Nucleus accumbens (tissue), 56 donors: ENCODE measurements around the gene NFATC2.
A peak's percentile ranks its signal among the peaks of the same experiment; 100 is the strongest.
"Not testable (repeated sequence)": the region's sequence is repeated elsewhere in the genome, so short reads cannot be mapped to it uniquely, and the experiment has no call there.

Experiments
- DNase-seq, 56 donors: peaks; one replicate each; lab custom pipeline; 2025; lab: John Stamatoyannopoulos, UW

Gene NFATC2

DNA sequence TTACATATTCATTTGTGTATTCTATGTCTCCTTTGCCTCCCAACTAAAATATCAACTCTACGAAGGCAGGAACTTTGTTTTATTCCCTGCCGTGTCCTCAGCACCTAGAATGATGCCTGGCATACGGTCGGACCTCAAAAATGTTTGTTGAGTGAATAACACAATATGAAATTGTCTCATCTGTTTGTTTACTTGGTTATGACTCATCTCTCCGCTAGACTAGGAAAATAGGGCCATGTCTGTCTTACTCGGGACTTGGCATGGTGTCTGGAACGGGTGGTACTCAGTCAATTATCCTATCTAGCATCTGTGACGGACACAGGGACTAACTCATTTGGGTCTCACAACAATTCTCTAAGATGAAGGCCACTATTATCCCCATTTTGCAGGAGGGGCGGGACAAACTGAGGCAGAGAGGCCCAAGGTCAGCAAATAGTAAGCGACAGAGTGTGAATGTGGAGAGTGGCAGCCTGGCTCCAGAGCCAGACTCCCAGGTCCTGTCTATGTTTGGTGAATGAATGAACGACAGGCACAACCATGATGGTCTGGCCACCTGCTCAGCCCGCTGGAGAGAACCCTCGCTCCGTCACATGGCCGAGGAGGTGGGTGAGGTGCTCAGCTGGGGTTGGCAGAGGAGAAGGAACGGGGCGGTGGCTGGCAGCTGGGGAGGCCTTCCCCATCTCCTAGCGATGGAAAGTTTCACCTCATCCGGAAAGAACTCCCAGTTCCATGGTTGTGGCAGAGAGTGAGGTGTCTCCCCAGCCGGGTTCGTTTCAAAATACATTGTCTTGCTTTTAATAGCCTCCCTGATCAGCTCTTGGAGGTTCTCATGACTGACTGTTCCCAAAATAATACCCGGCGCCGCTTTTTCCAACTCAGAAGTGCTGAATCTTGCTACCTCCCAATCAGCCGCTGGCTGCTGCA lies 27.6 kb upstream of the NFATC2 start:
- DNase-seq: peak in 24 of 56 donors; percentile 5 to 66 (median 28)

DNA sequence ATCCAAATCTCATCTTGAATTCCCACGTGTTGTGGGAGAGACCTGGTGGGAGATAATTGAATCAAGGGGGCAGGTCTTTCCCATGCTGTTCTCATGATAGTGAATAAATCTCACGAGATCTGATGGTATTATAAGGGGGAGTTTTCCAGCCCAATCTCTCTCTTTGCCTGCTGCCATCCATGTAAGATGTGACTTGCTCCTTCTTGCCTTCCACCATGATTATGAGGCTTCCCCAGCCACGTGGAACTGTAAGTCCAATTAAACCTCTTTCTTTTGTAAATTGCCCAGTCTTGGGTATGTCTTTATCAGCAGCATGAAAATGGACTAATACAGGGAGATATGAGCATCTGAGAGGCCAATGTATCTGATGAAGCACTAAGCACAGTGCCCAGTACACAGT lies 26.0 kb upstream of the NFATC2 start:
- DNase-seq: not testable (repeated sequence)

DNA sequence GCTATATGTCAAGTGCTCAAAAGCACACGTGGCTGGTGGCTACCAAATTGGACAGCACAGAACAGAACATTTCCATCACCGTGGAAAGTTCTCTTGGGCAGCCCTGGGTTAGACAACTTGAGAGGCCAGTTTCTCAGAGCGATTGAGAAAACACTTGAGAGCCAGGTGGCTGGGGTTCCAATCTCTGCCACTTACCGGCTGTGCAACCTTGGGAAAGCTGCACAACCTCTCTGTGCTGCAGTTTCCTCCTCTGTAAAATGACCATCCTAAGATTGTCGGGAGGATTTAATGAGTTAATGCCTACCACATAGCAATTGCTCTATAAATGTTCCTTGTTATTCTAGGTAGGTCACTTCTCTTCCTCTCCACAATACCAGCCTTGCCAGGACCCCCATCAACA lies 25.1 kb upstream of the NFATC2 start:
- DNase-seq: no peak

DNA sequence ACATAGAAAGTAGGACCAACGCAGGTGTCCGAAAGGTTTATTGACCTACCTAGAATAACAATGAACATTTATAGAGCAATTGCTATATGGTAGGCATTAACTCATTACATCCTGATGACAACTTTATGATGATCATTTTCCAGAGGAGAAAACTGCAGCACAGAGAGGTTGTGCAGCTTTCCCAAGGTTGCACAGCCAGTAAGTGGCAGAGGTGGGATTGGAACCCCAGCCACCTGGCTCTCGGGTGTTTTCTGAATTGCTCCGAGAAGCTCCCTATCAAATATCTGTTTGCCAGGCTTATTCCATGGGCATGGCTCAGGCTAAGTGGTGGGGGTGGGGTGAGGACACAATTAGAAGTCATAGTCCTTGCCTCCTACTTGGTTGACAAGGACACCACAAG lies 24.1 kb upstream of the NFATC2 start:
- no peak for DNase-seq

DNA sequence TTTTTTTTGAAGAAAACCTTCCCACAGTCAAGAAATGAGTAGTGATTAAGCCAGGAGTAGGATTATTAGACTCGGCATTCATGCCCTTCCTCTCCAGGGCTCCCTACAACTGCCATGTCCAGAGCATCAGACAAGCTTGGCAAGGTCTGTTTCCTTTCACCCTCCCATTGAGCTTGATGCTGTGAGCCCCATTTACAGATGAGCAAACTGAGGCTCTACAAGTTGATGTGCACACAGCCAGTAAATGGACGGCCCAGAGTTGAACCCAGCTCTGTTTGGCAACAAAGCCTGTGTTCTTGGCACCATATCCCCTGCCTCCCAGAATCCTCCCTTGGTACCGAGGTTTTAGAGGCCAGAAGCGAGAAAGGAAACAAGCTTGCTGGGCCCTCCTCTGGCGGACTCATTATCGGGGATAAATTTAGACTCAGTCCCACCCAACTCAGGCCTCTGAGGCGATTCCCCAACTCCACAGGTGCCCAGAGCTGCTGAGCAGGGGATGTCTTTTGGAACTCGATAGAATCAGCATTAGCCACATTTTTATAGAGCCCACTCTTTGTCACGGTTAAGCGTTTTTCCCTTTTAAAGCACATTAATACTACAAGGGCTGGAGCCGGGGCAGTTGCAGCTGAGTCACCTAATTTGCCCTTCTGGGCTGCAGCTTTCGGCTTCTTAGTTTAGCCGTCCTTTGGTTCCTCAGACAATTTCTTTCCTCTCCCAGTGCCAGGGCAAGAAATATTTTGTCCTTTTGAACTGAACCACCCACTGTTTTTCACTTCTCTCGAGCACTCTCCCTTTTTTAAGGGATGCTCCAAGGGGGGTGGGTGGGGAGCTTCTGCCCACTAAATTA lies 23.0 kb upstream of the NFATC2 start:
- no peak for DNase-seq

DNA sequence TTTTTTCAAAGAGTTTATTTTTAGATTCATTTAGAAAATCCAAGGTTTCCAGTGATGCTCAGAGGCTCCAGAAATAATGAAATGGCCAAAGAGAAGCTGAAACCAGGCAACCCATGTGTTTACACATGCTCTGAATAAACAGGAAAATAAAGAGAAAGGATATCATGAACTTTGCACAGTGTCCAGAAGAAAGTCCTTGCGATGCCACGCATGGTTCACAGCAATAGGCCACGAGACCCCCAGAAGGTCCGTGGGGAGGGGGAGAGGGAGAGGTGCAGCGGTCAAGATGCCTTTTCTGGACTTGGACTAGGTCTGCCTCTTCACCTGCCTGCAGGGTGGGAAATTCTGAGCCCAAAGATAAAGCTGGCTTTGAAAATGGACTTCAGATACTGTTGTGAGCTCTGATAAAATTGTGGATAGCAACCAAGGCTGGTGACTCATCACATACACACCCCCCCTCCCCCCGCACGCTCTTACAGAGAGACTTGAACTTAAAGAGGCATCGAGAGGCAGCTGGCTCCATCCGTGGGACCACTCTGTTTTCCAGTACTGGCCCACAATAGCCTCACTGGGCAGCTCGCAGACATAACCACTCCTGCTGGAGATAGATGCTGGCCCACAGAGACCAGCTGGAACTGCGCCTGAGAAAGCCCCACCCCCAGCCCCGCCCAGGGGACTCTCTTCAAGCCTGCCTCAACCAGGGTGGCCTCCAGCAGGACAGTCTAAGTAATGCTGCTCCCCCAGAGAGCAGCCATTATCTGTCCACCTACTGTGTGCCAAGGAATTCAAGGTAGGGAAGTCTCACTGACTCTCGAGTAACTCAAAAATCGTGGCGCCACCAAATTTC lies 21.2 kb upstream of the NFATC2 start:
- peak in 14 of 56 donors; percentile 5 to 40 (median 13) for DNase-seq

DNA sequence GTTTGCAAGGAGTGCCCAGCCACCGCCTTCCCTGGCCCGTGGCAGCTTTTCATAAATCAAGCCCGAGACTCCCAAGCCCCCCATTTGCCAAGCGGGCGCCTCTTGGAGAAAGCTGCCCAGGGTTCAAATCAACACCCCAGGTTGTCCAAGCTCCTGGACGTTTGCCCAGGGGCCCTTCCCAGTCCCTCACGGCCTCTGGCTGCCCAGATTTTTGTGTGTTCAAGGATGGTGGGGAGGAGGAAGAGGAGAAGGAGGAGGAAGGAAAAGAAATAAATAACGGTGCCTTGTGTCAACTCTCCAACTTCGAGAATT lies 20.6 kb upstream of the NFATC2 start:
- peak in 5 of 56 donors; percentile 43 to 83 (median 57) for DNase-seq

DNA sequence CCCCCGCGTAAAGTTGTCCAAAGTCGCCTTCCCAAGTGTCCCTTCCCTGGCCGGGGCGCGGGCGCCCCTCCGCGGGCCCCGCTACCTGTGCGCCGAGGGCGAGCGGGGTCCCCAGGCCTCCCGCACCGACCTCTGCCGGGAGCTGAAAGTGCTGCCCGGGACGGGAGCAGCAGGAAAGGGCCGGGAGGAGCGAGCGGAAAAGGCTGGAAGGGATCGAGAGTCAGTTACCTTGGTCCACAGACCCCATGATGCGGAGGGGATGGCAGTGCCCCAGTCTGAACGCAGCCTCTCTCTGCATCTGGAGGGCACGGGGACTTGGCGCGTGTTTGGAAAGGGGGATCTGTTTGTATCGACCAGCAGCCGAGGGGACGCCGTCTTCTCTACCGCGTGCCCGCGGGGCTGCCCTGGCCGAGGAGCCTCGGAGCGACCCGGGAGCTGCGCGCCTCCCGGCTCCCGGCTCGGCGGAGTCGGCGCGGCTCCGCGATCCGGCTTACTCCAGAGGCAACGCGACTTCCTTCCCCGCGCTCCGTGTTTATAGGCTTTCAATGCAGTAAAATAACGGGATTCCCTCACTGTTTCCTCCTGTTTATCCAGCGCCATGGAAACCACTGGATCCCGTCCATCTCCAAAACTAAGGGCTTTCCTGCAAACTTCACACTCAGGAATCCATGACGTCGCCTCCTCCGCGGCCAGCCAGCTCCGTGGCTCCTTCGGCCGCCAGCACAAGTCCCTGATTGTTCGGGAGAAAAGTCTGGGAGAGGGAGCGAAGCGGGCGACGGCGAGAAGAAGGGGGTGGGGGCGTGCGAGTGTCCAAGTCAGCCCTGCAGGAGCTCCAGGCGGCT lies 20.0 kb upstream of the NFATC2 start:
- DNase-seq: peak in 50 of 56 donors; percentile 13 to 83 (median 58)

DNA sequence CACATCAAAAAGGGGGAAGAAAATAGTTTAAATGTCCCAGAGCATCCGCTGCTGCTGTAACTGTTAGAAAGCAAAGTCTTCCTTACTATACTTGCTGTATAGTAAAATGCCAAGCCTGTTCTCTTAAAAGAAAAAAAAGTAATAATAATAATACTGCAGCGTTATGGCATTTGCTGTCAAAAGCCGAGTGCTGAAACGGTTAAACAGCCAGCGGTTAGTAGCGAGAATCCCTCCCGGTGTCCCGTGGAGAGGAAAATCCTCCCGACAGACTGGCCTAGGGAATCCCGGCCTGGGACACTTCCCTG lies 19.5 kb upstream of the NFATC2 start:
- no peak for DNase-seq

DNA sequence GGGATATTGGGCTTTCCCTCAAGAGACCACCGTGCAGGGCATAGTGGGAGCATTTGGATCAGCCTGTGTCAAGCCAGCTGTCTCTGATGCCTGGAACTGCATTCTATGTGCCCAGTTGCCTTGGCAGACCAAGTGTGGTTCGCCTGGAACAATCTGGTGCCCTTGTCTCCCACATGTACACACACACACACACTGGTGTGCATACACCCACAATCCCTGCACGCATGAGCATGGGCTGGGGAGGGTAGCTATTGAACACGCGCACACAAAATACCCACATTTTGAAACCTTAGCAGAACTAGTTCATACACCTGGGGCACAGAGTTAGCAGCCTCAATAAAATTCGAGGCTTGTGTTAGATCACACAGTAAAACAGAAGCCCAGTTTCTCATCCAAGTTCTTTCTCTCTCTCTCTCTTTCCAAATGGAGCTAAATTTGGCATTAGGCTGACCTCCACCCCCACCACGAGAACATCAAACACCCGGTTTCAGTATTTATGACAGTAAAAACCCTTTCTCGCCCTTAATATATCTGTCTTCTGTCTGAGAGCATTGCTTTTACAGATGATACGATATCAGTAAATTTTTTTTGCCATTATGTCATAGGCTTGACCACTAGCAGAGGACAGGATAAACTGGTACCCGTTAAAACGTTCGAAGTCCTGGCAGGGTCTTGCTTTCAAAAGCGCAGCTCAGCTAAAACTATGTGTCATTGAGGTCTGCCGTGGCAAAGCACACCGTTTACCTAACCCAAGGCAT lies 18.2 kb upstream of the NFATC2 start:
- DNase-seq: peak in 2 of 56 donors; percentile 4 to 7

DNA sequence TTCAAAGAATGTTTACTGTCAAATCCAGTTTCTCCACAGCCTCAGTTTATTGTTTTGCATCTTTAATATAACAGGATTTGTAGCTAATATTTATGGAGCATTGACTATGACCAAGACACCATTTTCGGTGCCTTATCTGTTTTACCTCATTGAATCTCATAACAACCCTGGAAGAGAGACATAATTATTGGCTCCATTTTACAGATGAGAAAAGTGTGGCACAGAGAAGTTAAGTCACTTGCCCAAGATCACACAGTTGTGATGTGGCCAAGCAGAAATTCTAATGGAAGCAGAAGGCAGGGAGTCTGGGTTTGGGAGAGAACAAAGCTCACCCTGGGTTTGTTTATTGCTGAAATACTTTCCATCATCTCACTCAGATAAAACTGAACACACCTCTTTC lies 17.5 kb upstream of the NFATC2 start:
- DNase-seq: no peak

DNA sequence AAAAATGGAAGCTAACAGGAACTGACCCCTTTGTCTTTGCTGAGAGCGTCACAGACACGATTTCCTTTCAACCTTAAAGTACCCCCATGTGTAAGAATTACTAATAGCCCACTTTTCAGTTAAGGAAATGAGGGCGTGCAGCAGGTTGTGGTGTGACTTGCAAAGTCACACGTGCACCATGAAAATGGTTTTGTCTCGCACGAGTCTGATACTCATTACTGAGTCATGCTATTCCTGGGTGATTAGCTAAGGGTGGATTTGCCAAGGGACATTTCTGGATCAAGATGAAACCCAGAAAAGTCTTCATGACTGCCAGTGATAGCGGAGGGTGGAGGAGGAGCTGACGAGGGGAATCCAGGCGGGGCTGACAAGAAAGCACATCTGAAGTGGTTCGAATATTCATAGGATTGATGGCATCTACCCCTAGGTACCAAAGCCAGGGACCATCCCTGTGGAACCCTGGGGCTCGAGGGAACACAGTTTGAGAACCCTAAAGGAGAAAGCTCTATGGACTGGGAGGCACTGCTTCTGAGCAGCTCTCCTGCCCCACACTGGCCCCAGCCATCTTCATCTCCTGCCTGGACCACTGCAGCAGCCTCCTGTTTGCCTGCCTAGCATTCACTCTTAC lies 12.1 kb upstream of the NFATC2 start:
- DNase-seq: no peak

DNA sequence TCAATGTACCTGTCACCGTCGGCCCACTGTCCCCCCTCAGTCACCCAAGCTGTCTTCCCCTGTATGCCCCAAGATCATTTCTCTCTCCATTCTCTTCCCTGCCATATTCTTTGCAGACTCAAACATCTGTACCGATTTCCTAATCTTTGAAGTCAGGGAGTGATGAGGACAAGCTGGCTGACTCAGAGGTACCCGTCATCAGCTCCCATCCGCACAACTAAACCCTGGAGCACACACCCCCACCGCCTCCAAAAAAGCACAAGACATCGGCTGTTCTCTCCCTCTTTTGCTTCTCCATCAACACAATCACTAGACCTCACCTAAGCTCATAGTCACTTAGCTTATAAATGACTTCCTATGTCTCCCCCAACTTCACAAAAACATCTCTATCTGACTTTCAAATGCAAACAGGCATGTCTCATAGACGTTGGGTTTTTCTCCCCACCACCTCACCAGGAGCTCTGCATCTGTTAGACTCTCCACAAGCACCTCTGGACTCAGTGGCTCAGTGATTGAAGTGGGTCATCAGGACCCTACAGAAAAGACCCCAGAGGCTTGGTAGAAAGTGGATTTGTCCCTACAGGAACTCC lies 11.5 kb upstream of the NFATC2 start:
- peak in 19 of 56 donors; percentile 12 to 72 (median 44) for DNase-seq

DNA sequence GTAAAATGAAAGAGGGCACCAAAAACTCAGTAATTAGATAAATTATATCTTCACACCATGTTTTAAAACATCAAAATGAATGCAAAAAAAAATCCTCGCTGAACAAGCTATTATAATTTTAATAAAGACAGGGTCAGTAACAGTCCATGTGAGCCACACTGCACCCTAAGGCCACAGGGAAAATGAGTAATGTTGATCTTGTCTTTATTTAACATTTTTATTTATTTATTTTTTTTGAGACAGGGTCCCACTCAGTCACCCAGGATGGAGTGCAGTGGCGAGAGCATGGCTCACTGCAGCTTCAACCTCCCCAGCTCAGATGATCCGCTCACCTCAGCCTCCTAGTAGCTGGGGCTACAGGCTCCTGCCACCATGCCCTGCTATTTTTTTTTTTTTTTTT lies 8.7 kb upstream of the NFATC2 start:
- no peak for DNase-seq

DNA sequence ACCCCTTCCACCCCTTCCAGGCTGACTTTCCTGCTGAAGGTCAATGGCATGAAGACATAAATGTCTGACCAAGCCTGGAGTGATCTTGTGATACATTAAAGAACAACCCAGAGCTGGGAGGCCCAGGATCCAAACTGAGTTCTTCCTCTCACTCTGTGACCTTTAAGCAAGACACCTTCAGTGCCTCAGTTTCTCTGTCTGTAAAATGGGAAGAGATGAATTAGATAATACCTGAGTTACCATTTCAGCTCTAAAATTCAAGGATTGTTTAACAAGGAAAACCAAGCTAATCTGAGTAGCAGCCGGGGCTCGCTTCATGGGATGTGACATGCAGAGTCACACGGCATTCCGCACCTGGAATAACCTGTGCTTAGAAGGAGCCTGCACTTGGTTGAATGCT lies 7.0 kb upstream of the NFATC2 start:
- DNase-seq: no peak

DNA sequence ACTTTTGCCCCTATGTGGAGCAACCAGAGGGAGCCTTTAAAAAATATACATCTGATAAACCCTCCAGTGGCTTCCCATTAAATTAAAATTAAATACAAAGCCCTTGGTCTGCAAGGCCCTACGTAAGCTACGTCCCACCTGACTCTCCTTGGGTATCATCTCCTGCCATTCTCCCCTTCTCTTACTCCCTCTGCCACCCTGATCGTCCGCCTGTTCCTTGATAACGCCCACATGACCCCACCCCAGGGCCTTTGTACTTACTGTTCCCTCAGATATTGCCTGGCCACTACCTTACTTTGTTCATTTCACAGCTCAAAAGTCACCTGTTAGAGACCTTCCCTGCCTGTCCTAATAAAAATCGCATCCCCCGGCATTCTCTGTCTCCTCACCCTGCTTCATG lies 5.4 kb upstream of the NFATC2 start:
- no peak for DNase-seq

DNA sequence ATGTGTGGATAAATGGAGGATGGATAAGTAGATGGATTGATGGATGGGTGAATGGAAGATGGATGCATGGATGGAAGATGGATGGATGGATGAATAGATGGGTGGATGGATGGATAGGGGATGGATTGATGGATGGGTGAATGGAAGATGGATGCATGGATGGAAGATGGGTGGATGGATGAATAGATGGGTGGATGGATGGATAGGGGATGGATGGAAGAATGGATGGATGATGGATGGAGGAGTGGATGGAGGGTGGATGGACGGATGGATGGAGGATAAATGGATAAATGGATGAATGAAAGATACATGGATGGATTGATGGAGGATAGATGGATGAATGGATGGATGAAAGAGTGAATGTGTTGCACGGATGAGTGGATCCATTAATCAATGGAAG lies 3.0 kb upstream of the NFATC2 start:
- DNase-seq: no peak

DNA sequence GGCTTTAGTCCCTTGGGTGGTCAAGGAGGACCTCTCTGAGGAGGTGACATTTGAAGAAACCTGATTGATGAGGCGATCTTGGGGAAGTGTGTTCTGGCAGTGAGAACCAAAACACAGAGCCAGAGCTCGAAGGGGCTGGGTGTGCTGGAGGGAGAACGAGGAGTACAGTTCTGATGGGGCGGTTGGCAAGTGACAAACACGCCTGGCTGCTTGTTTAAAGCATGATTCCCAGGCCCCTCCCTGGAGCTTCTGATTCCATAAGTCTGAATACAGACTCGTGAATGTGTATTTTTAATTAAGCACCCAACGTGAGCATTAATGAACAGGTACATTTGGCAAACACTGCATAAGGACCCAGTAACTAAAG lies 886 bp upstream of the NFATC2 start:
- no peak for DNase-seq
